ENCODE measurements around the gene LMF1. TPM values are rescaled to one million over a fixed set of nuclear protein-coding genes. Genes with fewer than 3 reads are reported as not detected.

The LMF1 gene
- total RNA-seq, 1 experiment from 2014 or later, result 12.8 TPM

DNA sequence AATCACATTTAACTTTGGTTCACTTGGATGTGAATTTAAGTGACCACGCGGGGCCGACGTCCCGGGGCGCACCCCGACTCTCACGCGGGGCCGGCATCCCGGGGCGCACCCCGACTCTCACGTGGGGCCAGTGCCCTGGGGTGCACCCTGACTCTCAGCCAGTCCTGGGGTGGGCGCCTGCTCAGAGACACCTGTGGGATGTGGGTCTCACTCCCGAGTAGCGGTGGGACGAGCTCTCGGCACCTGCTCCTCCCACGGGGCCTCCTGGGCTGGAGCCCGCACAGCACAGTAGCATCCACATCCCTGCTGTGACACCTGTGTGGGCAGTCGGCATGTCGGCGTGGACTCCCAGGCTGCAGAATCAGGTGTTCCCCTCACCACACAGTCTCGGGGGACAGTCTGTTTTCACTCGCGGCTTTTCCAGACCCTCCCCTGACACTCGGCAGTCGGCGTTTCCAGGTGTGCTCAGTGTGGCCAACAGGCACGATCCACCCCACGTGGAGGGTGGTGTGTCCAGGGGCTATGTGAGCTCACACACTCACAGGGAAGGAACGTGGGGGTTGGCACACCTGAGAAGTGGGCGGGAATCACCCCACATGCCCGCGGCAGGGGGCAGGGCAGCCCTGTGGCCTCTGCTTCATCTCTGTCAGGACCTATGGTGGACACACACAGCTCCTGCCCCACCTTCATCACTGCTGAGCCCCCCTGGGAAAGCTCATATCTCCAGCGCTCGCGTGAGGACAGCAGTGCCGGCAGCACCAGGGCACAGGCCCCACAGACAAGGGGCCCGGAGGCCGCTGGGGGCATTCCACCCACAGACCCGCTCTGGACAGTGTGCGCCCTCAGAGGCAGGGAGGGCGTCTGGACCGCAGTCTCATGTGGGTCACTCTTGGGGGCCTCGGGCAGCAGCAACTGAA, 51.8 kb downstream of the LMF1 start:
- H3K27me3 ChIP-seq (ENCODE audit: insufficient read depth, low read length), result no peaks in the 10 kb centered on the region
- H3K4me3 ChIP-seq (replicated peaks in 1 of 2; ENCODE audit: low read depth in 1 of 2, low read length in 2 of 2), result no peak overlapping the region
- ATAC-seq, result no peak
- no peaks in the 10 kb centered on the region for H3K79me2 ChIP-seq (ENCODE audit: insufficient read depth, low read length)
- RAD21 ChIA-PET (ENCODE audit: low non-redundant PET in 1 of 2, low total read pairs in 2 of 2, uncharacterized antibody in 2 of 2, unreplicated experiment in 2 of 2), result no interaction called here
- CTCF ChIA-PET, result no interaction called here
- TF ChIP-seq SP1 (IDR thresholded peaks at IDR 0.05; ENCODE audit: low read depth) (no peak), CEBPB (IDR thresholded peaks at IDR 0.05; ENCODE audit: low read depth) (no peak), TCF7L2 (IDR thresholded peaks at IDR 0.05; ENCODE audit: borderline replicate concordance, extremely low read depth, insufficient read depth, insufficient read length) (no peak)
- TF ChIP-seq, protein P1, sequence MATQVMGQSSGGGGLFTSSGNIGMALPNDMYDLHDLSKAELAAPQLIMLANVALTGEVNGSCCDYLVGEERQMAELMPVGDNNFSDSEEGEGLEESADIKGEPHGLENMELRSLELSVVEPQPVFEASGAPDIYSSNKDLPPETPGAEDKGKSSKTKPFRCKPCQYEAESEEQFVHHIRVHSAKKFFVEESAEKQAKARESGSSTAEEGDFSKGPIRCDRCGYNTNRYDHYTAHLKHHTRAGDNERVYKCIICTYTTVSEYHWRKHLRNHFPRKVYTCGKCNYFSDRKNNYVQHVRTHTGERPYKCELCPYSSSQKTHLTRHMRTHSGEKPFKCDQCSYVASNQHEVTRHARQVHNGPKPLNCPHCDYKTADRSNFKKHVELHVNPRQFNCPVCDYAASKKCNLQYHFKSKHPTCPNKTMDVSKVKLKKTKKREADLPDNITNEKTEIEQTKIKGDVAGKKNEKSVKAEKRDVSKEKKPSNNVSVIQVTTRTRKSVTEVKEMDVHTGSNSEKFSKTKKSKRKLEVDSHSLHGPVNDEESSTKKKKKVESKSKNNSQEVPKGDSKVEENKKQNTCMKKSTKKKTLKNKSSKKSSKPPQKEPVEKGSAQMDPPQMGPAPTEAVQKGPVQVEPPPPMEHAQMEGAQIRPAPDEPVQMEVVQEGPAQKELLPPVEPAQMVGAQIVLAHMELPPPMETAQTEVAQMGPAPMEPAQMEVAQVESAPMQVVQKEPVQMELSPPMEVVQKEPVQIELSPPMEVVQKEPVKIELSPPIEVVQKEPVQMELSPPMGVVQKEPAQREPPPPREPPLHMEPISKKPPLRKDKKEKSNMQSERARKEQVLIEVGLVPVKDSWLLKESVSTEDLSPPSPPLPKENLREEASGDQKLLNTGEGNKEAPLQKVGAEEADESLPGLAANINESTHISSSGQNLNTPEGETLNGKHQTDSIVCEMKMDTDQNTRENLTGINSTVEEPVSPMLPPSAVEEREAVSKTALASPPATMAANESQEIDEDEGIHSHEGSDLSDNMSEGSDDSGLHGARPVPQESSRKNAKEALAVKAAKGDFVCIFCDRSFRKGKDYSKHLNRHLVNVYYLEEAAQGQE (IDR thresholded peaks at IDR 0.05; ENCODE audit: low read depth), result no peak
- no peaks in the 10 kb centered on the region for H3K4me1 ChIP-seq (ENCODE audit: control insufficient read depth in 1 of 2, insufficient read depth in 2 of 2, low read length in 2 of 2)
- H4K20me1 ChIP-seq (ENCODE audit: insufficient read depth), result no peaks in the 10 kb centered on the region
- intact Hi-C loops (cut with micrococcal nuclease), result no loop called here
- no peaks in the 10 kb centered on the region for H3K9me3 ChIP-seq (ENCODE audit: control insufficient read depth in 1 of 2, insufficient read depth in 1 of 2, low read depth in 1 of 2, low read length in 2 of 2)
- no peak overlapping the region for H3K9ac ChIP-seq (ENCODE audit: low read length)
- BruUV-seq (replicated peaks), result no TSS peak
- no peaks in the 10 kb centered on the region for H3K36me3 ChIP-seq (ENCODE audit: control insufficient read depth in 1 of 2, insufficient read depth in 2 of 2, low read length in 2 of 2)
- no peak overlapping the region for H2AFZ ChIP-seq (ENCODE audit: low read depth, low read length, poor library complexity, severe bottlenecking)
- no peak overlapping the region for H3K4me2 ChIP-seq (ENCODE audit: low read length)
- no peak for DNase-seq (ENCODE audit: low read depth, low spot score)
- H3K27ac ChIP-seq (ENCODE audit: low read depth, low read length), result no peak overlapping the region
- POLR2A ChIA-PET, result no interaction called here
- no peaks in the 10 kb centered on the region for H3K9me2 ChIP-seq (ENCODE audit: insufficient read depth)

GRCh38 chr16:918068-918467, 52.7 kb downstream of the LMF1 start:
- ChIA-PET CTCF (no interaction called here), RAD21 (ENCODE audit: low non-redundant PET in 1 of 2, low total read pairs in 2 of 2, uncharacterized antibody in 2 of 2, unreplicated experiment in 2 of 2) (no interaction called here), POLR2A (no interaction called here)
- DNase-seq (ENCODE audit: low read depth, low spot score), result no peak
- no peaks in the 10 kb centered on the region for H3K27me3 ChIP-seq (ENCODE audit: insufficient read depth, low read length)
- H3K4me3 ChIP-seq (replicated peaks in 1 of 2; ENCODE audit: low read depth in 1 of 2, low read length in 2 of 2), result no peak overlapping the region
- no peak for TF ChIP-seq ZNF274 (IDR thresholded peaks at IDR 0.05; ENCODE audit: low read depth, low read length)
- TF ChIP-seq SP1 (IDR thresholded peaks at IDR 0.05; ENCODE audit: low read depth), result no peak
- TF ChIP-seq, protein P2, sequence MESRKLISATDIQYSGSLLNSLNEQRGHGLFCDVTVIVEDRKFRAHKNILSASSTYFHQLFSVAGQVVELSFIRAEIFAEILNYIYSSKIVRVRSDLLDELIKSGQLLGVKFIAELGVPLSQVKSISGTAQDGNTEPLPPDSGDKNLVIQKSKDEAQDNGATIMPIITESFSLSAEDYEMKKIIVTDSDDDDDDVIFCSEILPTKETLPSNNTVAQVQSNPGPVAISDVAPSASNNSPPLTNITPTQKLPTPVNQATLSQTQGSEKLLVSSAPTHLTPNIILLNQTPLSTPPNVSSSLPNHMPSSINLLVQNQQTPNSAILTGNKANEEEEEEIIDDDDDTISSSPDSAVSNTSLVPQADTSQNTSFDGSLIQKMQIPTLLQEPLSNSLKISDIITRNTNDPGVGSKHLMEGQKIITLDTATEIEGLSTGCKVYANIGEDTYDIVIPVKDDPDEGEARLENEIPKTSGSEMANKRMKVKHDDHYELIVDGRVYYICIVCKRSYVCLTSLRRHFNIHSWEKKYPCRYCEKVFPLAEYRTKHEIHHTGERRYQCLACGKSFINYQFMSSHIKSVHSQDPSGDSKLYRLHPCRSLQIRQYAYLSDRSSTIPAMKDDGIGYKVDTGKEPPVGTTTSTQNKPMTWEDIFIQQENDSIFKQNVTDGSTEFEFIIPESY (IDR thresholded peaks at IDR 0.05; ENCODE audit: extremely low read depth, insufficient replicate concordance, low read length), result no peak
- no peak for TF ChIP-seq SIN3A (IDR thresholded peaks at IDR 0.05; ENCODE audit: low read depth)
- no peak for TF ChIP-seq RAD21 (IDR thresholded peaks at IDR 0.05; ENCODE audit: low read depth)
- no peak for TF ChIP-seq ATF3 (IDR thresholded peaks at IDR 0.05)
- no peaks in the 10 kb centered on the region for H4K20me1 ChIP-seq (ENCODE audit: insufficient read depth)
- no peaks in the 10 kb centered on the region for H3K9me2 ChIP-seq (ENCODE audit: insufficient read depth)
- no TSS peak for BruUV-seq (replicated peaks)
- no peak for ATAC-seq
- H2AFZ ChIP-seq (ENCODE audit: low read depth, low read length, poor library complexity, severe bottlenecking), result no peak overlapping the region
- H3K9me3 ChIP-seq (ENCODE audit: control insufficient read depth in 1 of 2, insufficient read depth in 1 of 2, low read depth in 1 of 2, low read length in 2 of 2), result no peaks in the 10 kb centered on the region
- intact Hi-C loops (cut with micrococcal nuclease), result no loop called here
- no peak overlapping the region for H3K9ac ChIP-seq (ENCODE audit: low read length)
- no peaks in the 10 kb centered on the region for H3K36me3 ChIP-seq (ENCODE audit: control insufficient read depth in 1 of 2, insufficient read depth in 2 of 2, low read length in 2 of 2)
- H3K27ac ChIP-seq (ENCODE audit: low read depth, low read length), result no peak overlapping the region
- H3K4me1 ChIP-seq (ENCODE audit: control insufficient read depth in 1 of 2, insufficient read depth in 2 of 2, low read length in 2 of 2), result no peaks in the 10 kb centered on the region
- H3K4me2 ChIP-seq (ENCODE audit: low read length), result no peak overlapping the region
- H3K79me2 ChIP-seq (ENCODE audit: insufficient read depth, low read length), result no peaks in the 10 kb centered on the region

All from HCT116 (cell line).